GM12872 (cell line): ENCODE results near the gene STXBP6.

Experiments
- CTCF ChIP-seq: IDR thresholded peaks from 3 replicates; pipeline ENCODE4 v1.5.1; 2011; ENCODE audit warnings: low read depth, mild to moderate bottlenecking, low read length, moderate library complexity; ENCODE audit not compliant: insufficient read depth

Gene STXBP6

GRCh38 chr14:24972844-24973243 is 77.1 kb downstream of the STXBP6 start:
- no peak for TF ChIP-seq CTCF

GRCh38 chr14:24971255-24971654 is 78.7 kb downstream of the STXBP6 start:
- no peak for TF ChIP-seq CTCF

- TF ChIP-seq CTCF: no peak
Measured at GRCh38 chr14:24966579-24966964, 83.4 kb downstream of the STXBP6 start.

- no peak for TF ChIP-seq CTCF
Measured at GRCh38 chr14:24965934-24966578, 83.9 kb downstream of the STXBP6 start.

- no peak for TF ChIP-seq CTCF
Measured at GRCh38 chr14:24965578-24965933, 84.4 kb downstream of the STXBP6 start.

- TF ChIP-seq CTCF: no peak
Measured at GRCh38 chr14:24964591-24964990, 85.4 kb downstream of the STXBP6 start.

GRCh38 chr14:24964048-24964447 is 85.9 kb downstream of the STXBP6 start:
- TF ChIP-seq CTCF: no peak
